Lower lobe of right lung (tissue), 2 donors: Measurements from ENCODE around the gene NR2F1-AS1. TPM values are rescaled to one million over a fixed set of nuclear protein-coding genes. Genes with fewer than 3 reads are reported as not detected.

Source experiments
- ATAC-seq, 2 donors: fragments of 200-7000 bp; cut with Tn5 transposase; one replicate each; pipeline ENCODE4 v1.9.1; 2020 to 2022; ENCODE audit warnings: mild to moderate bottlenecking in 2 of 2, moderate library complexity in 2 of 2
- DNase-seq: peaks from one replicate; pipeline ENCODE4 v3.0.0-alpha.2; 2020
- H3K27ac ChIP-seq: fragments of 200-600 bp; one replicate; pipeline ENCODE4 v1.8.0; 2022
- H3K27me3 ChIP-seq: fragments of 200-600 bp; one replicate; pipeline ENCODE4 v1.8.0; 2022; ENCODE audit warnings: low read depth
- H3K36me3 ChIP-seq: fragments of 200-600 bp; one replicate; pipeline ENCODE4 v1.8.0; 2022; ENCODE audit warnings: mild to moderate bottlenecking
- H3K4me1 ChIP-seq: fragments of 200-600 bp; one replicate; pipeline ENCODE4 v1.8.0; 2022
- H3K4me3 ChIP-seq: fragments of 200-600 bp; one replicate; pipeline ENCODE4 v1.8.0; 2022; ENCODE audit warnings: mild to moderate bottlenecking
- H3K9me3 ChIP-seq: fragments of 200-600 bp; one replicate; pipeline ENCODE4 v1.8.0; 2022
- intact Hi-C: fragments of 100-400 bp; cut with DNase I; formaldehyde crosslinking; loops from one replicate; pipeline ENCODE4 v1.11.0; 2022
- total RNA-seq: library from RNA; stranded (reverse); fragmentation: NEBNext Ultra II Directional; extraction: Animal tissue kit (Norgen Biotek cat#: 25700); gene quantifications from one replicate; pipeline ENCODE4 v1.2.1, GENCODE V29; 2021
- TF ChIP-seq, protein P1 (sequence below): fragments of 200-600 bp; IDR thresholded peaks from one replicate; pipeline ENCODE4 v1.8.0; 2022; ENCODE audit warnings: antibody characterized with exemption, mild to moderate bottlenecking
- donor health status: DM: no; HTN: yes; CAD: no; lungs with severe emphysema.

Gene NR2F1-AS1
- total RNA-seq, 1 donor from 2014 or later, result 11.1 TPM

DNA sequence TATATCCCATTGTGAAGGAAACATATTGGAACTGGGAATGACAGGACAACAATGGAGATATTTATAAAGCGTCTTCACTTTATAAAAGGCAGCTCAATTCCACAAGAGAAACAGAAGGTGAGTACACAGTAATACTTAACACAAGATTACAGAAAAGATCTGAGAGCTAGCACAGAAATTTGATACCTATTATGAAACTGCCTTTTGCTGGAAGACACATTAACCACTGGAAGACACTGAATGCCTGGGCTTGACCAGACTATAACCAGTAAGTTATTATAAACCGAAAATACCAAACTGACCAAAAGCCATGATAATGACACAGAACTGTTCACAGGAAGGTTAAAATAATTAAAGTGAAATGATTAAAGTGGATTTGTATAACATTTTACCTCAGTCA lies 195.4 kb downstream of the NR2F1-AS1 start:
- H3K9me3 ChIP-seq, result no peaks in the 10 kb centered on the region
- no peaks in the 10 kb centered on the region for H3K27me3 ChIP-seq
- DNase-seq (no peak), ATAC-seq (no peak)
- H3K4me1 ChIP-seq, result no peaks in the 10 kb centered on the region
- intact Hi-C loops, result no loop called here
- no peak overlapping the region for H3K4me3 ChIP-seq
- H3K36me3 ChIP-seq, result no peaks in the 10 kb centered on the region
- TF ChIP-seq, protein P1, sequence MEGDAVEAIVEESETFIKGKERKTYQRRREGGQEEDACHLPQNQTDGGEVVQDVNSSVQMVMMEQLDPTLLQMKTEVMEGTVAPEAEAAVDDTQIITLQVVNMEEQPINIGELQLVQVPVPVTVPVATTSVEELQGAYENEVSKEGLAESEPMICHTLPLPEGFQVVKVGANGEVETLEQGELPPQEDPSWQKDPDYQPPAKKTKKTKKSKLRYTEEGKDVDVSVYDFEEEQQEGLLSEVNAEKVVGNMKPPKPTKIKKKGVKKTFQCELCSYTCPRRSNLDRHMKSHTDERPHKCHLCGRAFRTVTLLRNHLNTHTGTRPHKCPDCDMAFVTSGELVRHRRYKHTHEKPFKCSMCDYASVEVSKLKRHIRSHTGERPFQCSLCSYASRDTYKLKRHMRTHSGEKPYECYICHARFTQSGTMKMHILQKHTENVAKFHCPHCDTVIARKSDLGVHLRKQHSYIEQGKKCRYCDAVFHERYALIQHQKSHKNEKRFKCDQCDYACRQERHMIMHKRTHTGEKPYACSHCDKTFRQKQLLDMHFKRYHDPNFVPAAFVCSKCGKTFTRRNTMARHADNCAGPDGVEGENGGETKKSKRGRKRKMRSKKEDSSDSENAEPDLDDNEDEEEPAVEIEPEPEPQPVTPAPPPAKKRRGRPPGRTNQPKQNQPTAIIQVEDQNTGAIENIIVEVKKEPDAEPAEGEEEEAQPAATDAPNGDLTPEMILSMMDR, result no peak
- H3K27ac ChIP-seq, result no peak overlapping the region

DNA sequence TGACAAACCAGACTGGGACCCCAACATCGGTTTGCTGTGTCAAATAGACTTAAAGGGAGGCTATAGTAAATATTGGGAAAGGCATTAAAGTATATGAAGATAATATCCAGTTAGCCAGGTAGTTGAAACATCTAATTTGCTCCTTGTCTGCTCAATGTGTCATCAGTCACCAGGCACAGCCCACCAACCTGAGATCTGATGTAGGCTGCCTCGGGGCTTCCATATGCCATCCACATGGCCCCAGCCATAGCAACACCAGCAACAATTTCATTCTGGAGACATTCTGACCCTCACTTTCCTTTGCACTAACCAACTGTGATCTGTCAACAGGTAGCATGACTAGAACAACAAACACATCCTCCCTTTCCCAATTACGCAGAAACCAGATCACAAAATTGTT lies 196.0 kb downstream of the NR2F1-AS1 start:
- Histone ChIP-seq H3K9me3 (no peaks in the 10 kb centered on the region), H3K4me3 (no peak overlapping the region), H3K27me3 (no peaks in the 10 kb centered on the region), H3K36me3 (no peaks in the 10 kb centered on the region), H3K27ac (no peak overlapping the region), H3K4me1 (no peaks in the 10 kb centered on the region)
- TF ChIP-seq, protein P1, result no peak
- ATAC-seq (no peak), DNase-seq (no peak)
- intact Hi-C loops, result no loop called here

DNA sequence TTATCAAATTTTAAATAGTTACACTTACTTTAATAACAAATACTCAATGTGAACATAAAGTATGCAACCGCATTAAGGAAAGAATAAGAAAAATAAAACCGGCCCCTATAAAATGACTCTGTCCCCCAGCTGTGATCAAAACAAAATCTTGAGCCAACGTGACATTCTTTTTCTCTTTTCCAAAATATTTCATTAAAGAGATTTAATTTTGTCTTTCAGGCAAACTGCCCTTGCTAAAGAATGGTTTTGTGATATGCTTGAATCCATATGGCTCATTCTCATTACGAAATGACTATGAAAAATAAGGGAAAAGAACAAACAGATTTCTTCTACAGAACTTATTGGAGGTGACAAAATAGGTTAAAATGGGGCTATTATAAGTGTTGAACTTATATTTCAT lies 197.0 kb downstream of the NR2F1-AS1 start:
- no peak for ATAC-seq
- no peaks in the 10 kb centered on the region for H3K27me3 ChIP-seq
- intact Hi-C loops, result no loop called here
- H3K27ac ChIP-seq, result no peak overlapping the region
- no peaks in the 10 kb centered on the region for H3K4me1 ChIP-seq
- H3K9me3 ChIP-seq, result no peaks in the 10 kb centered on the region
- no peak overlapping the region for H3K4me3 ChIP-seq
- DNase-seq, result no peak
- no peaks in the 10 kb centered on the region for H3K36me3 ChIP-seq
- TF ChIP-seq, protein P1, result no peak

DNA sequence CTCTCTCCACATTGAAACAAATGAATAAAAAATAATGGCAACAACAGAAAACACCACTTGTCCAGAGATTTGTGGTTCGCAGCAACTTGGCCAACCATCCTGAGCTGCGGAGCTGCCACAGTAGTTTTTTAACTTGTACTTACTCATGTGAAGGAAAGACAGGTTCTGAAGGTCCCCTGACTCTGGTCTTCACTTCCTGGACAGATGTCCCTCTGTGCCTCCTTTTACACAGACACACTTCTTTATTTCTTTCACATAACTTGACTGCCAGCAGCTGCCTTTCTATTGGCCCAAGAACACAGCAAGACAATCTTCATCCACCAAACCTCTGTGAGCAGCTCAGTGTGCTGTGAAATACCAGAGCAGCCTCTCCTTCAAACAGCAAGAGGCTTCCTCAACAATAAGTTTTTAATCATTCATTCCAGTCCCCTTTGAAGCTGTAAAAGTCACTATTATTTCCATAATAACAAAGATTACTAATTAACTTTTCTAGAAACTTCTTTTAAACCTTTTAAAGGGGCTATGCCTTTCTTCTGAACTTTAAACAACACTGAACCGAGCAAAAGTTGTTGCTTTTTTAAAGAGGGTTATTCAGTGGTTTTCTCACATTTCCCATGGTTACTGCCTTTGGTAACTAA lies 198.7 kb downstream of the NR2F1-AS1 start:
- TF ChIP-seq, protein P1, result no peak
- Histone ChIP-seq H3K4me3 (no peak overlapping the region), H3K9me3 (no peaks in the 10 kb centered on the region), H3K4me1 (no peaks in the 10 kb centered on the region), H3K27ac (no peak overlapping the region), H3K27me3 (no peaks in the 10 kb centered on the region), H3K36me3 (no peaks in the 10 kb centered on the region)
- ATAC-seq (no peak), DNase-seq (no peak)
- intact Hi-C loops, result no loop called here

DNA sequence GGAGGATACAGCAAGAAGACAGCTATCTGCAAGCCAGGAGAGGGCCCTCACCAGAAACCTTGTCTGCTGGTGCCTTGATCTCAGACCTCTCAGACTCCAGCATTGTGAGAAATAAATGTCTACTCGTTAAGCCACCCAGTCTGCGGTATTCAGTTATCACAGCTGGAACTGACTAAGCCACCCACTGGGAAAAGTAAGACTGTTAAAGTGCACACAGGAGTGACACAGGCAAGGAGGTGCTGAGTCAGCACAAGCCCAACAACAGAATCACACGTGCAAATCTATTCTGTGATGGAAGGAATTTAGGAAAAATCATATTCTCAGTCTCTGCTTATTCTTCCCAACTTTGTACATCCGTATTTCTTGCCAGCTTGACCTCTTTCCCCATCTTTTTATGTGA lies 200.0 kb downstream of the NR2F1-AS1 start:
- DNase-seq, result no peak
- Histone ChIP-seq H3K36me3 (no peaks in the 10 kb centered on the region), H3K4me1 (no peaks in the 10 kb centered on the region), H3K27ac (no peak overlapping the region), H3K9me3 (no peaks in the 10 kb centered on the region), H3K4me3 (no peak overlapping the region), H3K27me3 (no peaks in the 10 kb centered on the region)
- intact Hi-C loops, result no loop called here
- TF ChIP-seq, protein P1, result no peak
- ATAC-seq, result no peak

DNA sequence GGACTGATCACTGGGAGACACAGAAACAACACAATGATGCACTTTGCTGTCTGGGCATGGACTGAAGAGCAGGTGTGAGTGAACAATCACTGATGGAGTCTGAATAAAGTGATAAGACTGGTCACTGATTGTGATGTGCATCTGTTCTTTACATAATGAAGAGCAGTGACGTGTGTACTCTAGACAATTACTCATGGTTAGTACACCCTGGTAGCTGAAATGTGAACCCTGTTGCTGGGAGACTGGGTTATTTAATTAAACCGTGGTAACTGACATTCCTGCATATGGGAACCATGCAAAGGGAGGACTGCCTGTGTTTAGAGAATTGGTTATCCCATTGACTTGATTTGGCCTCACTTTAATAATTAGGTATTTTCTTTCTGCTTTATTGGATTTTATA lies 202.9 kb downstream of the NR2F1-AS1 start:
- no peak overlapping the region for H3K27ac ChIP-seq
- intact Hi-C loops, result no loop called here
- no peaks in the 10 kb centered on the region for H3K9me3 ChIP-seq
- ATAC-seq (no peak), DNase-seq (no peak)
- no peaks in the 10 kb centered on the region for H3K4me1 ChIP-seq
- H3K36me3 ChIP-seq, result no peaks in the 10 kb centered on the region
- H3K4me3 ChIP-seq, result no peak overlapping the region
- no peaks in the 10 kb centered on the region for H3K27me3 ChIP-seq
- TF ChIP-seq, protein P1, result no peak
